CD14-positive monocyte (primary cell): ENCODE data around the gene SYNPO. TPM values are rescaled to one million over a fixed set of nuclear protein-coding genes. Genes with fewer than 3 reads are reported as not detected.

Source experiments
- DNase-seq, 3 donors: peaks; one replicate each; pipeline ENCODE4 v3.0.0-alpha.2; 2011 to 2022
- H2AFZ ChIP-seq: 2 replicates; pipeline ENCODE4 v1.6.0; 2012; ENCODE audit warnings: mild to moderate bottlenecking, low read depth, low read length, inconsistent platforms; ENCODE audit not compliant: insufficient read depth, poor library complexity, severe bottlenecking
- H3K27ac ChIP-seq, 2 donors: 1 replicate in 1 of 2; 2 replicates in 1 of 2; pipeline ENCODE4 v1.5.1; 2012 to 2013; ENCODE audit warnings: low read length in 2 of 2, control low read depth in 1 of 2, inconsistent platforms in 1 of 2, low read depth in 1 of 2, mild to moderate bottlenecking in 1 of 2
- H3K27me3 ChIP-seq, 2 donors: one replicate each; pipeline versions ENCODE4 v1.6.0 to v1.6.1; 2011 to 2013; ENCODE audit warnings: low read length in 2 of 2; ENCODE audit not compliant: control insufficient read depth in 2 of 2, insufficient read depth in 2 of 2
- H3K36me3 ChIP-seq, 2 donors: replicated peaks in 1 of 2; 1 replicate in 1 of 2; 2 replicates in 1 of 2; pipeline versions ENCODE4 v1.5.1 to v1.6.1; 2012 to 2013; ENCODE audit warnings: low read length in 2 of 2, control low read depth in 1 of 2, inconsistent platforms in 1 of 2, mild to moderate bottlenecking in 1 of 2; ENCODE audit not compliant: insufficient read depth in 2 of 2, control insufficient read depth in 1 of 2
- H3K4me1 ChIP-seq, 2 donors: 1 replicate in 1 of 2; 2 replicates in 1 of 2; pipeline versions ENCODE4 v1.5.1 to v1.6.1; 2012 to 2013; ENCODE audit warnings: low read length in 2 of 2, control low read depth in 1 of 2, inconsistent platforms in 1 of 2, mild to moderate bottlenecking in 1 of 2, moderate library complexity in 1 of 2; ENCODE audit not compliant: insufficient read depth in 2 of 2, control insufficient read depth in 1 of 2
- H3K4me2 ChIP-seq: replicated peaks from 2 replicates; pipeline ENCODE3; 2012; ENCODE audit warnings: low read length, moderate library complexity, mild to moderate bottlenecking; ENCODE audit not compliant: poor library complexity, severe bottlenecking; ENCODE audit errors: extremely low read depth
- H3K4me3 ChIP-seq, 3 experiments: fragments of 200-600 bp in 1 of 3; sonication (generic) in 1 of 3; replicated peaks in 1 of 3; 1 replicate in 2 of 3; 2 replicates in 1 of 3; pipeline ENCODE4 v1.5.1; 2011 to 2013; ENCODE audit warnings: low read length in 3 of 3, mild to moderate bottlenecking in 3 of 3, control low read depth in 2 of 3, low read depth in 2 of 3, inconsistent platforms in 1 of 3, moderate library complexity in 1 of 3
- H3K79me2 ChIP-seq: 2 replicates; pipeline ENCODE4 v1.6.0; 2012; ENCODE audit warnings: mild to moderate bottlenecking, control low read depth, inconsistent platforms, low read length, moderate library complexity; ENCODE audit not compliant: insufficient read depth
- H3K9ac ChIP-seq: 2 replicates; pipeline ENCODE4 v1.6.0; 2017; ENCODE audit warnings: low read length, mild to moderate bottlenecking; ENCODE audit not compliant: insufficient read depth, poor library complexity, severe bottlenecking
- H3K9me3 ChIP-seq, 2 donors: replicated peaks in 1 of 2; 1 replicate in 1 of 2; 2 replicates in 1 of 2; pipeline versions ENCODE4 v1.5.1 to v1.6.1; 2012 to 2013; ENCODE audit warnings: low read length in 2 of 2, control low read depth in 1 of 2; ENCODE audit not compliant: control insufficient read depth in 1 of 2, insufficient read depth in 1 of 2
- H4K20me1 ChIP-seq: 2 replicates; pipeline ENCODE4 v1.6.0; 2012; ENCODE audit warnings: mild to moderate bottlenecking, low read length, control low read depth, moderate library complexity; ENCODE audit not compliant: insufficient read depth
- H3K27ac Mint-ChIP-seq, 7 donors: one replicate each; pipeline ENCODE4 v1.8.0; 2020; ENCODE audit warnings: mild to moderate bottlenecking in 7 of 7, mixed read lengths in 7 of 7, moderate library complexity in 6 of 7, inconsistent platforms in 2 of 7
- H3K27me3 Mint-ChIP-seq, 3 donors: one replicate each; pipeline ENCODE4 v1.8.0; 2021 to 2022; ENCODE audit warnings: low read depth in 3 of 3, mild to moderate bottlenecking in 3 of 3, mixed read lengths in 3 of 3, moderate library complexity in 3 of 3, inconsistent platforms in 1 of 3
- H3K36me3 Mint-ChIP-seq, 2 donors: one replicate each; pipeline ENCODE4 v1.8.0; 2020; ENCODE audit warnings: mixed read lengths in 2 of 2, inconsistent platforms in 1 of 2, mild to moderate bottlenecking in 1 of 2
- H3K4me1 Mint-ChIP-seq: one replicate; pipeline ENCODE4 v1.8.0; 2020; ENCODE audit warnings: mild to moderate bottlenecking, mixed read lengths
- H3K4me3 Mint-ChIP-seq, 2 donors: one replicate each; pipeline ENCODE4 v1.8.0; 2020; ENCODE audit warnings: mild to moderate bottlenecking in 2 of 2, mixed read lengths in 2 of 2, moderate library complexity in 1 of 2
- H3K9me3 Mint-ChIP-seq, 7 donors: one replicate each; pipeline ENCODE4 v1.8.0; 2020 to 2022; ENCODE audit warnings: mixed read lengths in 7 of 7, mild to moderate bottlenecking in 6 of 7, moderate library complexity in 6 of 7, inconsistent platforms in 2 of 7
- CTCF ChIP-seq: fragments of 200-600 bp; IDR thresholded peaks from one replicate; pipeline ENCODE4 v1.8.0; 2022; ENCODE audit warnings: antibody characterized with exemption, mild to moderate bottlenecking
- WGBS: methylation state at CpG from one replicate; pipeline ENCODE4 v1.1.5; 2013; ENCODE audit warnings: missing lambda C conversion rate; ENCODE audit not compliant: insufficient coverage; 5-methylcytosine and 5-hydroxymethylcytosine counted together
- intact Hi-C, 2 donors: fragments of 100-400 bp; cut with micrococcal nuclease; formaldehyde crosslinking; loops; one replicate each; pipeline versions ENCODE4 v1.15.0 to v1.15.1; 2023
- polyA plus RNA-seq, 3 donors: library from polyadenylated mRNA; depleted of rRNA in 1 of 3; unstranded in 2 of 3; stranded (reverse) in 1 of 3; fragments of 300-500 nt in 2 of 3; fragments of >200 nt in 1 of 3; fragmentation: Illumina TruSeq in 2 of 3; gene quantifications; 1 replicate in 2 of 3; 2 replicates in 1 of 3; pipeline ENCODE4 v1.2.3, GENCODE V29; 2012 to 2021

The SYNPO gene
- polyA plus RNA-seq, 3 donors, result not detected

DNA sequence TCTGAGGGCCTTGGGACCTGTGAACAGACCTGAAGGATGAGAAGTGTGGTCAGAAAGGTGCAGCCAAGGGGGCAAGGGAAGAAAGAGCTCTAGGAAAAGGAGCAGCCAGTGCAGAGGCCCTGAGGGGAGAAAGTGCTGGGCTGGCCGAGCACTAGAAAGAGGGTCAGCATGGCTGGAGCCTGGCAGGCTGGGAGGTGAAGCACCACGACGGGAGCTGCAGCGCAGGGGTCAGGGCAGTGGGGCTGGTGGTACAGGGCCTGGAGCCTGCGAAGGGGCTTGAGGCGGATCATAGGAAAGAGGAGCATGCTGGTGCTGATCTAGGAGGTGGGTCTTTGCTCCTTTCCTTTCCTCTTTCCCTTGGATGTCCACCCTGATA, 9.1 kb upstream of the SYNPO start:
- peaks cover 3 to 6% of the 10 kb centered on the region in 2 donors for H3K4me1 ChIP-seq
- H3K9me3 Mint-ChIP-seq, result peaks cover 0 to 2% (median 0%) of the 10 kb centered on the region in 7 donors

DNA sequence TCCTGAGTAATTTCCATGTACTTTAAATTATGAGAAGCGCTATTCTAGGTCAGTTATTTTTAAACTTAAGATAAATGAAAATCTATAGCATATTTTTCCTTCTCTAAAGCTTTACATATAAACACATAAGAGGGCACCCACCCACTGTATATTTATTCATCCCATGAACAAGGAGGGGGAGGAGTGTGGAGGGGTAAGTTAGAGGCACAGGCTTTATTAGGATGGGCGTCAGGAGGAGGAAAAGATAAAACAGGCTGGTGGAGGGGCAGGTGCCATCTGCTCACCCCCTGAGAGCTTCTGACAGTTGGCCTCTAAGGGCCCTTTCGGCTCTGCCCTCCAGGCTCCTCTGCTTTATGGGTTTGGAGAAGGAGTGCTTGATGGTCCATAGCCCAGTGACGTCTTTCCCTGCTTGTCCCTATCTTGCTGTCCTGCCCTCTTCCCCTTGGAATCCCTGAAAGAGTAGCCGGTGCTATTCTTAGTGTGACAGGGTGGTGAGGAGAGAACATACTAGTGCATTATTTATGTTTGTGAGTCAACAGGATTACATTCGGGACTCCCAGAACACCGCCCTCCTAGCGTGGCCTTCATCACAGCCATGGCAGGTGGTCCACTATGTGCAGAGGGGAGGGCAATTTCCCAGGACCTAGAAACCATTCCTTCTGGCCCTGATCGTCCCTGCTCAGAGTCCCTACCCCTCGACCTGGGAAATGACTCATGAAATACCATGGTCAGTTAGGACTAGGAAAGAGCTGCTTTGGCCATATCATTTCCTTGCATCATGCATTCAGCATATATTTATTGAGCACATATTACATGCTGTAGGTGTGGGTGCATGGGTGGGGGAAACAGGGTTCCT, 7.9 kb upstream of the SYNPO start:
- no peak overlapping the region for H3K9ac ChIP-seq
- no peaks in the 10 kb centered on the region for H3K36me3 Mint-ChIP-seq
- no peak overlapping the region for H3K4me2 ChIP-seq
- H3K4me1 Mint-ChIP-seq, result peaks cover 9% of the 10 kb centered on the region
- H3K4me3 ChIP-seq, result no peak overlapping the region
- no peaks in the 10 kb centered on the region for H3K27me3 ChIP-seq
- H3K27me3 Mint-ChIP-seq, result peaks cover 2 to 10% (median 7%) of the 10 kb centered on the region in 3 donors
- H3K4me1 ChIP-seq, result peaks cover 3 to 6% of the 10 kb centered on the region in 2 donors
- H3K9me3 Mint-ChIP-seq, result peaks cover 0 to 2% (median 0%) of the 10 kb centered on the region in 7 donors
- H3K9me3 ChIP-seq, result no peaks in the 10 kb centered on the region
- H3K4me3 Mint-ChIP-seq, result no peak overlapping the region
- intact Hi-C loops, result no loop called here
- no peaks in the 10 kb centered on the region for H3K79me2 ChIP-seq
- H2AFZ ChIP-seq, result no peak overlapping the region
- no peak overlapping the region for H3K27ac ChIP-seq
- H3K27ac Mint-ChIP-seq, result no peak overlapping the region
- no peaks in the 10 kb centered on the region for H3K36me3 ChIP-seq
- 67% methylated on average over 2 of the region's 10 CpGs for WGBS
- no peak for DNase-seq
- H4K20me1 ChIP-seq, result no peaks in the 10 kb centered on the region
- no peak for TF ChIP-seq CTCF

More for the DNA sequence above, 9.1 kb upstream of the SYNPO start:
- H3K4me3 ChIP-seq, result no peak overlapping the region
- no peaks in the 10 kb centered on the region for H3K9me3 ChIP-seq
- no peaks in the 10 kb centered on the region for H3K36me3 Mint-ChIP-seq
- H3K27me3 ChIP-seq, result peaks cover 0 to under 1% of the 10 kb centered on the region in 2 donors
- no peak for TF ChIP-seq CTCF
- peaks cover 11% of the 10 kb centered on the region for H3K4me1 Mint-ChIP-seq
- H3K27me3 Mint-ChIP-seq, result peaks cover 1 to 7% (median 4%) of the 10 kb centered on the region in 3 donors
- H3K27ac ChIP-seq, result no peak overlapping the region
- H3K4me2 ChIP-seq, result no peak overlapping the region
- H3K36me3 ChIP-seq, result no peaks in the 10 kb centered on the region
- H3K79me2 ChIP-seq, result no peaks in the 10 kb centered on the region
- H4K20me1 ChIP-seq, result no peaks in the 10 kb centered on the region
- 93% methylated on average over 3 of the region's 6 CpGs for WGBS
- H2AFZ ChIP-seq, result no peak overlapping the region
- peak overlapping the region in 1 of 7 donors; percentile 57 for H3K27ac Mint-ChIP-seq
- no peak overlapping the region for H3K4me3 Mint-ChIP-seq
- intact Hi-C loops, result no loop called here
- no peak overlapping the region for H3K9ac ChIP-seq
- no peak for DNase-seq
